Spleen (tissue), 7 donors: ENCODE data around the gene NKG7.

ENCODE experiments used
- POLR2A ChIP-seq, 3 donors: fragments of 450-650 bp; IDR thresholded peaks; one replicate each; pipeline ENCODE4 v1.5.1; 2017; ENCODE audit warnings: antibody characterized with exemption in 3 of 3, mild to moderate bottlenecking in 1 of 3
- POLR2AphosphoS5 ChIP-seq, 3 donors: sonication (generic); formaldehyde crosslinking; IDR thresholded peaks; one replicate each; pipeline ENCODE4 v1.5.1; 2017; ENCODE audit warnings: antibody characterized with exemption in 3 of 3
- TF ChIP-seq, protein P1 (sequence below), 11 experiments: fragments of 200-600 bp in 7 of 11; fragments of 450-650 bp in 4 of 11; sonication (generic) in 4 of 11; IDR thresholded peaks in 8 of 11; conservative IDR thresholded peaks in 3 of 11; 1 replicate in 7 of 11; 2 replicates in 4 of 11; pipeline versions ENCODE4 v1.4.0 to v1.8.0; 2016 to 2021; ENCODE audit warnings: antibody characterized with exemption in 11 of 11, inconsistent platforms in 4 of 11, mild to moderate bottlenecking in 1 of 11
- donor health status: DM: no; HTN: no; CAD: no; lungs with moderate emphysema.
- donor health status: DM: no; HTN: no; CAD: no.
- donor health status: DM: no; HTN: no; CAD: no.

GRCh38 chr19:51402117-51402516 lies 29.7 kb upstream of the NKG7 start:
- TF ChIP-seq, protein P1, sequence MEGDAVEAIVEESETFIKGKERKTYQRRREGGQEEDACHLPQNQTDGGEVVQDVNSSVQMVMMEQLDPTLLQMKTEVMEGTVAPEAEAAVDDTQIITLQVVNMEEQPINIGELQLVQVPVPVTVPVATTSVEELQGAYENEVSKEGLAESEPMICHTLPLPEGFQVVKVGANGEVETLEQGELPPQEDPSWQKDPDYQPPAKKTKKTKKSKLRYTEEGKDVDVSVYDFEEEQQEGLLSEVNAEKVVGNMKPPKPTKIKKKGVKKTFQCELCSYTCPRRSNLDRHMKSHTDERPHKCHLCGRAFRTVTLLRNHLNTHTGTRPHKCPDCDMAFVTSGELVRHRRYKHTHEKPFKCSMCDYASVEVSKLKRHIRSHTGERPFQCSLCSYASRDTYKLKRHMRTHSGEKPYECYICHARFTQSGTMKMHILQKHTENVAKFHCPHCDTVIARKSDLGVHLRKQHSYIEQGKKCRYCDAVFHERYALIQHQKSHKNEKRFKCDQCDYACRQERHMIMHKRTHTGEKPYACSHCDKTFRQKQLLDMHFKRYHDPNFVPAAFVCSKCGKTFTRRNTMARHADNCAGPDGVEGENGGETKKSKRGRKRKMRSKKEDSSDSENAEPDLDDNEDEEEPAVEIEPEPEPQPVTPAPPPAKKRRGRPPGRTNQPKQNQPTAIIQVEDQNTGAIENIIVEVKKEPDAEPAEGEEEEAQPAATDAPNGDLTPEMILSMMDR (IDR thresholded peaks at IDR 0.05 in 8 of 11, conservative IDR thresholded peaks at IDR 0.05 in 3 of 11) = no peak
- TF ChIP-seq POLR2A (IDR thresholded peaks at IDR 0.05) = no peak
- no peak for TF ChIP-seq POLR2AphosphoS5 (IDR thresholded peaks at IDR 0.05)
